Dermis blood vessel endothelial cell (primary cell): Measurements from ENCODE around the gene HBQ1. TPM values are rescaled to one million over a fixed set of nuclear protein-coding genes. Genes with fewer than 3 reads are reported as not detected.
"Not testable (repeated sequence)": the region's sequence is repeated elsewhere in the genome, so short reads cannot be mapped to it uniquely, and the experiment has no call there.

Experiments used
- DNase-seq: peaks from one replicate; pipeline ENCODE4 v3.0.0; 2010
- total RNA-seq: library from RNA; depleted of rRNA; stranded (reverse); fragments of >200 nt; gene quantifications from 2 replicates; pipeline ENCODE4 v1.2.3, GENCODE V29; 2014

Gene HBQ1
- total RNA-seq, 1 donor from 2014 or later = 0.34 TPM

DNA sequence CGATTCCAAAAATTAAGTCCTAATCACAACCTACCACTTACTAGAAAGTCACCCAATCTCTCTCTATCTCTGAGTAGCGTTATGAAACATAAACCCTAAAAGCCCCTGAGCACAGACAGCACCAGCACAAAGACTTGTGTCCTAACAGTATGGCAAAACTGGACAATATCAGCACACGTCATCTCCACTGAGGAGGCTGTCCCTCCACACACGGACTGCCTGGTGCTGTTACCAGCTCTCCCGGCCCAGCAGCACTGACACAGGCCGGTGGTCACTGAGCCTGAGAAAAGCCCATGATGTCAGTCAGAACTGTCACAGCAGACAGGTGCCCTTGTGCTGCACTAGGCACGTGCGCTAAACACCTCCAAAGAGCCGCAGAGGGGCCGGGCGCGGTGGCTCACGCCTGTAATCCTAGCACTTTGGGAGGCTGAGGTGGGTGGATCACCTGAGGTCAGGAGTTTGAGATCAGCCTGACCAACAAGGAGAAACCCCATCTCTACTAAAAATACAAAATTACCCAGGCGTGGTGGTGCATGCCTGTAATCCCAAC lies 31.4 kb downstream of the HBQ1 start:
- not testable (repeated sequence) for DNase-seq

DNA sequence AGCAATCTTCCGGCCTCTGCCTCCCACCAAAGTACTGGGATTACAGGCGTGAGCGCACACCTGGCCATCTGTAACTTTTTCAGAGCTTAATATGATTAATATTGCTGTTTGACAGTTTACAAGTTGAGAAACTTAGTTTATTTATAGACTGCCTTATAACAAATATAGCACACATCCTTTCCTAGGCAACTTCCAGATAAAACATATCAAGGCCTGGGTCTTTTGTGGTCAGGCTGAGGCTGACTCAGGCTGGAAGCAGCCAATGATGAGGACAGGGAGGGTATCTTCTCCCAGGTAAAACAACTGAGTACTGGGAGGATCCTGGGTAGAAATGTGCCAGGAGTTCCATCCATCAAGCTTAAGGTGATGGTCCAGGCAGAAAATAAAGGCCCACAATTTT lies 32.7 kb downstream of the HBQ1 start:
- DNase-seq = no peak

DNA sequence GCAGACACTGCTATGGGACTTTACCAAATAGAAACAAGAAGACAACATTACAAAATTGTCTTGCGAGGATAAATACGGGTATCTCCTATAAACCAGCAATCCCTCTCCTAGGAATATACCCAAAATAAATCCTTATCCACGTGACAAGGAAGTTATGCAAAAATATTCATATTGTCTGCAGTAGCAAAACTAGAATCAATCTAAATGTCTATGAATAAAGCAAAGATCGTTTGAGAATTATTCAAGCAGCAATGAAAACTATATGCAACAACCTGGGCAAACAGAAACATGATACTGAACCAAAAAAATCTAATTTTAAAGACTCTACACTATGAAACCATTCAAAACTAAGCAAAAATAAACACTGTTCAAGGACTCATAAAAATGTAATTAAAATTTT lies 39.8 kb downstream of the HBQ1 start:
- DNase-seq = no peak

DNA sequence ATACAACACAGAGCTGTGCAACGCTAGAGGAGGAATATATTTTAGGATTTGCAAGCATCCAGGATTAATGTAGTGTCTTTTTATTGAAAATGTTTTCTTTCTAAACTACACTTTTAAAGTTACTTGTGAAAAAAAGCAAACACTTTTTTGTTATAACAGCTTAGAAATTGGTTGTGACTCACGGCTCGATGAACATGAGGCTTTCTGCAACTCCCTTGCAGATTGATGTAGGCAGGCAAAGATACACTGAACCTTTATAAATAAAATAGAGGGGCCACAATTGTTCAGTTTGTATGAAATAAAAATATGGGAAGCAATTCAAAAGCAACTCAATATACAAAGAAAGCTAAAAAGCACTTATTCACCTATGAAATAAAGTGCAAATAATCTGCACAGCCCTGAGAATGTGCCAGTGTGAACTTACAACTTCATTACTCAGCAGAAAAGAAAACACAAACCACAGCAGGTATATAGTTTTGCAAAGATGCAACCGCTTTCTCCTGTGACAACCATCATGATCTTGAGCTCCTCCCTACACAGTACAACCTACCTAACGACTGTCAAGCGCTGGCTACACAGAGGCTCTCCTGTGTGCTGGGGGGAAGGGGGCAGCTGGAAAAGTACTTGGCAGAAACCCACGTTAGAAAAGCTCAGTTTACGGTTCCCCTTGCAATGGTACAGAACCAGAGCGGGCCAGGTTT lies 48.0 kb downstream of the HBQ1 start:
- DNase-seq = peak; percentile 41

DNA sequence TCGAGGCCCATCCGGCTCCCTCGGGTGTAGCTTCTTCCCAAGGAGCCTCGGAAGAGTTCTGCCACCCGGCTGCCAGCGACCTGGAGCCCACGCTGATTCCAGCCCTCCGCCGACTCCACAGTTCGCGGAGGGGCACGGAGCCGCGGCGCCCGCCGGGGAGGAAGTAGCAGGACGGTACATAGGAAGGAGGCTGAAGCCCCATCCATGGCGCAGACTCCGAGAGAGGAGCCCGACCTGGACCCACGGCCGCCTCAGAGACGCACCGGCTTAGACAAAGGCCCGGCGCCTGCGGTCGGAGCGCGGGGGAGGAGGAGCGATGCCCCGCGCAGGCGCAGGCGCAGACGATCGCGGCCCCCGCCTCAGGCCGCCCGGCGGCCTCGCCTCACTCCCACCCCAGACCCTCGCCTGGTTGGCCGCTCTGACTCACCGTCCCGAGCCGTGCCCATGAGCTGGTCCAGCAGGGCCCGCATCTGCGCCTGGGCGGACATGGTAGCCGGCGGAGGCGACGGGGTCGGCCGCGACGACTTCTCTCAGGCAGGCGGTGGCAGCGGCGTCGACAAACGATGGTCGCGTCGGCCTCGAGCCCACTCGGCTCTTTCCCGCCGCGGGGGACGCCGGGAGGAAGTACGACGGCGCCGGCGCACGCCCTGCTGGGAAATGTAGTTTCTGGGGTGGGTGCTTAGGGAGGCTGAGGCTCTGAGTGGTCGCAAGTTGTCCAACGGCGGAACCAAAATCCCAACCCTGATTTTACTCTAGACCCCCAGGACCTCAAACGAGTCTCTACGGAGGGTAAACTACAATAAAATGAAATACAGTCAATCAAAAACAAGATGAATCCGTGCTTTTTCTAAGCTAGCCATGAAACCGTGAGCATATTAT lies 48.8 kb downstream of the HBQ1 start, which contains the start of gene LUC7L:
Gene LUC7L, minus strand, starts transcription at position 598 of the 879 bp plus-strand sequence. Its CDS starts 110 bp downstream, at position 488.
- DNase-seq = peak; percentile 93

DNA sequence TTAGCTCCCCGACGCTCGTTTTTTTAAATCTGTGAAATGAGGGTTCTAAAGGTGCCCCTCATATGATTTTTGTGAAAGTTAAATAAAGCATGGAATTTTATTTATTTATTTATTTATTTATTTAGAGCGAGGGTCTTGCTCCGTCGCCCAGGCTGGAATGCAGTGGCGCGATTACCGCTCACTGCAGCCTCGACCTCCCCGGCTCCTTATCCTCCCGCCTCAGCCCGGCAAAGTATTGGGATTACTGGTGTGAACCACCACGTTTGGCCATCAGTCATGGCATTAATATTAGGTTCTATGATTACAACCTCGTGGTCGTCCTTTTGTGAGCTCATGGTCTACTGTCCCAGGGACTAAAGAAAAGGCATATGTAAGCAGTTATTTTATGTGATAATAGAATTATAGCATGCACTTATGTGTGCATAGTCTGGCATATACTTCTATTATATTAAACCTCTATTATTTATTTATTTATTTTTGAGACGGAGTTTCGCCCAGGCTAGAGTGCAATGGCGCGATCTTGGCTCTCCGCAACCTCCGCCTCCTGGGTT lies 49.5 kb downstream of the HBQ1 start:
- DNase-seq = no peak

DNA sequence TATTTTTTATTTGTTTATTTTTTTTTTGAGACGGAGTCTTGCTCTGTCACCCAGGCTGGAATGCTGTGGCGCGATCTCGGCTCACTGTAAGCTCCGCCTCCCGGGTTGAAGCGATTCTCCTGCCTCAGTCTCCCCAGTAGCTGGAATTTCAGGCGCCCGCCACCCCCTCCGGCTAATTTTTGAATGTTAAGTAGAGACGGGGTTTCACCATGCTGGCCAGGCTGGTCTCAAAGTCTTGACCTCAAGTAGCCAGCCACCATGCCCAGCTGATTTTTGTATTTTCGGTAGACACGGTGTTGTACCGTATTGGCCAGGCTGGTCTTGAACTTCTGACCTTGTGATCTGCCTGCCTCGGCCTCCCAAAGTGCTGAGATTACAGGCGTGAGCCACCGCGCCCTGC lies 50.1 kb downstream of the HBQ1 start:
- not testable (repeated sequence) for DNase-seq

Other genes starting within 250 kb of the HBQ1 start
- 6.3 and 6.6 TPM in 2 replicates for gene POLR3K, start 126.9 kb upstream of the HBQ1 start, total RNA-seq
- 17.9 and 25.9 TPM in 2 replicates for gene SNRNP25, start 126.6 kb upstream of the HBQ1 start, total RNA-seq
- gene RHBDF1, start 107.8 kb upstream of the HBQ1 start, total RNA-seq = 30.1 and 32.1 TPM in 2 replicates
- gene MPG, start 102.2 kb upstream of the HBQ1 start, total RNA-seq = 121 and 199 TPM in 2 replicates
- gene NPRL3, start 41.8 kb upstream of the HBQ1 start, total RNA-seq = 9.5 and 17.8 TPM in 2 replicates
- gene HBZ, start 27.8 kb upstream of the HBQ1 start, total RNA-seq = not detected in 2 replicates
- not detected in 2 replicates for gene HBM, start 14.5 kb upstream of the HBQ1 start, total RNA-seq
- gene HBA2, start 7.6 kb upstream of the HBQ1 start, total RNA-seq = 0.42 TPM in 1 of 2 replicates, not detected in the other
- gene HBA1, start 3.8 kb upstream of the HBQ1 start, total RNA-seq = not detected in 2 replicates
- gene LUC7L, start 49.0 kb downstream of the HBQ1 start, total RNA-seq = 30.9 and 55.5 TPM in 2 replicates
- 59.2 and 76.1 TPM in 2 replicates for gene FAM234A, start 54.4 kb downstream of the HBQ1 start, total RNA-seq
- 0.19 and 0.68 TPM in 2 replicates for gene RGS11, start 95.5 kb downstream of the HBQ1 start, total RNA-seq
- gene ARHGDIG, start 100.1 kb downstream of the HBQ1 start, total RNA-seq = 1.2 TPM in 1 of 2 replicates, not detected in the other
- 0.34 TPM in 1 of 2 replicates, not detected in the other for gene PDIA2, start 102.7 kb downstream of the HBQ1 start, total RNA-seq
- 28.2 and 31.9 TPM in 2 replicates for gene AXIN1, start 172.3 kb downstream of the HBQ1 start, total RNA-seq
- gene MRPL28, start 190.1 kb downstream of the HBQ1 start, total RNA-seq = 85.9 and 103 TPM in 2 replicates
- gene PGAP6, start 201.5 kb downstream of the HBQ1 start, total RNA-seq = 98.2 and 132 TPM in 2 replicates
- gene NME4, start 216.7 kb downstream of the HBQ1 start, total RNA-seq = 42.2 and 55.7 TPM in 2 replicates
- gene DECR2, start 221.4 kb downstream of the HBQ1 start, total RNA-seq = 13.4 and 17.5 TPM in 2 replicates
- gene RAB11FIP3, start 245.2 kb downstream of the HBQ1 start, total RNA-seq = 34.9 and 46.8 TPM in 2 replicates